HepG2 (cell line): Measurements from ENCODE around the gene PCTP. TPM values are rescaled to one million over a fixed set of nuclear protein-coding genes. Genes with fewer than 3 reads are reported as not detected.
A peak's percentile ranks its signal among the peaks of the same experiment; 100 is the strongest.

Experiments used
- ATAC-seq: fragments of 200-7000 bp; cut with Tn5 transposase; 3 replicates; pipeline ENCODE4 v1.9.1; 2020; ENCODE audit warnings: mild to moderate bottlenecking, moderate library complexity
- BruUV-seq: library from RNA; stranded (reverse); fragments of 400-500 nt; replicated peaks from 2 replicates; lab custom pipeline; 2021; lab: Mats Ljungman, UMichigan
- CTCF ChIA-PET: fragments of 300-600 bp; formaldehyde crosslinking; extraction: SDS; loops from one replicate; lab custom pipeline; 2021; ENCODE audit warnings: low total read pairs, inconsistent platforms, low intra/inter-chr PET ratio; lab: Yijun Ruan, JAX
- POLR2A ChIA-PET: fragments of 350-600 bp; sonication (Branson Sonifier 250); formaldehyde crosslinking; loops from one replicate; lab custom pipeline; 2020; ENCODE audit warnings: antibody characterized with exemption, inconsistent platforms; lab: Yijun Ruan, JAX
- DNase-seq: peaks from one replicate; pipeline ENCODE4 v3.0.0-alpha.2; 2015; ENCODE audit warnings: low spot score
- FAIRE-seq: peaks from 3 replicates; lab custom pipeline; 2011; peaks lifted over from hg19 to GRCh38; lab: Jason Lieb, UNC
- H2AFZ ChIP-seq: one replicate; pipeline ENCODE4 v1.6.1; 2011; ENCODE audit warnings: low read length, inconsistent platforms
- H3K27ac ChIP-seq: fragments of 300-600 bp; 3 replicates; pipeline ENCODE4 v1.8.0; 2011; ENCODE audit warnings: mixed run types, mild to moderate bottlenecking, mixed read lengths, low read length, inconsistent platforms; ENCODE audit not compliant: insufficient read depth; ENCODE audit errors: extremely low read length
- H3K27me3 ChIP-seq, 2 experiments: fragments of 200-600 bp in 1 of 2; 2 replicates in 1 of 2; 3 replicates in 1 of 2; pipeline versions ENCODE4 v1.6.0 to v1.8.0; 2011; ENCODE audit warnings: low read length in 2 of 2, mild to moderate bottlenecking in 2 of 2, moderate library complexity in 2 of 2, inconsistent platforms in 1 of 2; ENCODE audit not compliant: insufficient read depth in 2 of 2, control insufficient read depth in 1 of 2
- H3K36me3 ChIP-seq, 2 experiments: fragments of 200-600 bp in 1 of 2; replicated peaks in 1 of 2; 2 replicates in 1 of 2; 3 replicates in 1 of 2; pipeline versions ENCODE4 v1.5.1 to v1.8.0; 2011; ENCODE audit warnings: low read length in 2 of 2, inconsistent platforms in 1 of 2; ENCODE audit not compliant: insufficient read depth in 2 of 2, control insufficient read depth in 1 of 2
- H3K4me1 ChIP-seq: 2 replicates; pipeline ENCODE4 v1.5.1; 2012; ENCODE audit warnings: low read length, inconsistent platforms; ENCODE audit not compliant: insufficient read depth
- H3K4me2 ChIP-seq: 2 replicates; pipeline ENCODE4 v1.6.0; 2011; ENCODE audit warnings: low read depth, low read length, inconsistent platforms
- H3K4me3 ChIP-seq, 3 experiments: fragments of 200-600 bp in 1 of 3; sonication (generic), shearing (Covaris generic) in 1 of 3; replicated peaks in 1 of 3; 2 replicates each; pipeline ENCODE4 v1.5.1; 2011 to 2016; ENCODE audit warnings: low read length in 3 of 3, inconsistent platforms in 2 of 3, low read depth in 2 of 3, mild to moderate bottlenecking in 2 of 3, control low read depth in 1 of 3, mixed read lengths in 1 of 3; ENCODE audit not compliant: insufficient read depth in 1 of 3
- H3K79me2 ChIP-seq: one replicate; pipeline ENCODE4 v1.6.1; 2011; ENCODE audit warnings: low read length, inconsistent platforms; ENCODE audit not compliant: insufficient read depth
- H3K9ac ChIP-seq: 2 replicates; pipeline ENCODE4 v1.6.0; 2011; ENCODE audit warnings: mild to moderate bottlenecking, low read depth, low read length, inconsistent platforms; ENCODE audit not compliant: insufficient read depth
- H3K9me3 ChIP-seq: 2 replicates; pipeline ENCODE4 v1.5.1; 2012; ENCODE audit warnings: mild to moderate bottlenecking, low read length
- H4K20me1 ChIP-seq: 2 replicates; pipeline ENCODE4 v1.6.0; 2011; ENCODE audit warnings: inconsistent platforms, mild to moderate bottlenecking, low read length, moderate library complexity; ENCODE audit not compliant: insufficient read depth
- CEBPB ChIP-seq: IDR thresholded peaks from 2 replicates; pipeline ENCODE4 v1.6.1; 2011; ENCODE audit warnings: low read depth, low read length, improper control_type of control experiment, borderline replicate concordance
- HNRNPL ChIP-seq: fragments of 200-400 bp; formaldehyde crosslinking; IDR thresholded peaks from 2 replicates; pipeline ENCODE4 v1.6.1; 2017; ENCODE audit warnings: mild to moderate bottlenecking, low read depth, low read length
- NFYC ChIP-seq: IDR thresholded peaks from 2 replicates; pipeline ENCODE4 v1.6.1; 2016; ENCODE audit warnings: missing genetic modification reagents, missing compliant biosample characterization
- PRDM4 ChIP-seq: sonication (generic); formaldehyde crosslinking; IDR thresholded peaks from 2 replicates; pipeline ENCODE4 v1.9.0; 2021; ENCODE audit warnings: missing genetic modification reagents, borderline replicate concordance
- RBM22 ChIP-seq: fragments of 200-400 bp; formaldehyde crosslinking; optimal IDR thresholded peaks from 2 replicates; pipeline ENCODE3; 2017; ENCODE audit warnings: mild to moderate bottlenecking, low read length, moderate library complexity
- SAP130 ChIP-seq: IDR thresholded peaks from 2 replicates; pipeline ENCODE4 v1.6.1; 2016; ENCODE audit warnings: low read depth
- SPEN ChIP-seq: sonication (generic); formaldehyde crosslinking; IDR thresholded peaks from 2 replicates; pipeline ENCODE4 v1.5.1; 2020; ENCODE audit warnings: low read depth, mild to moderate bottlenecking, missing genetic modification reagents
- ZNF280B ChIP-seq: sonication (generic); formaldehyde crosslinking; IDR thresholded peaks from 2 replicates; pipeline ENCODE4 v1.5.0; 2020; ENCODE audit warnings: missing genetic modification reagents, mild to moderate bottlenecking, borderline replicate concordance
- ZNF34 ChIP-seq: sonication (generic); formaldehyde crosslinking; IDR thresholded peaks from 2 replicates; pipeline ENCODE4 v1.4.0; 2020; ENCODE audit warnings: mild to moderate bottlenecking, missing genetic modification reagents, borderline replicate concordance
- ZNF550 ChIP-seq: sonication (generic); formaldehyde crosslinking; IDR thresholded peaks from 2 replicates; pipeline ENCODE4 v1.4.0; 2020; ENCODE audit warnings: mild to moderate bottlenecking, missing genetic modification reagents, borderline replicate concordance
- ZNF564 ChIP-seq: sonication (generic); formaldehyde crosslinking; IDR thresholded peaks from 2 replicates; pipeline ENCODE4 v1.8.1; 2023; ENCODE audit warnings: mild to moderate bottlenecking, missing genetic modification reagents
- whole genome bisulfite sequencing: methylation state at CpG from one replicate; pipeline ENCODE4 v1.1.6; 2017; ENCODE audit warnings: low lambda C conversion rate; 5-methylcytosine and 5-hydroxymethylcytosine counted together
- in situ Hi-C: cut with HindIII; loops from 2 replicates; pipeline ENCODE4 v1.10.0; 2017; ENCODE audit warnings: low pct_unique_long_range_greater_than_20kb; ENCODE audit not compliant: extremely low pct_ligation_motif_present
- intact Hi-C: fragments of 100-400 bp; cut with micrococcal nuclease; formaldehyde crosslinking; loops from one replicate; pipeline ENCODE4 v1.10.0; 2022; ENCODE audit not compliant: unreplicated experiment
- polyA plus RNA-seq, 8 experiments: library from polyadenylated mRNA; depleted of rRNA in 3 of 8; stranded (reverse) in 7 of 8; unstranded in 1 of 8; fragments of >200 nt; fragmentation: Illumina TruSeq in 4 of 8; extraction: Trizol in 4 of 8; gene quantifications; 2 replicates each; pipeline versions ENCODE4 v1.2.1 to v1.2.3, GENCODE V29; 2011 to 2016; ENCODE audit warnings: low read depth in 4 of 8, missing spikeins in 1 of 8, mixed read lengths in 1 of 8; ENCODE audit not compliant: insufficient read depth in 1 of 8
- total RNA-seq, 5 experiments: library from RNA; depleted of rRNA; stranded (reverse); fragments of >200 nt; fragmentation: Illumina TruSeq; extraction: Trizol; gene quantifications; 2 replicates each; pipeline ENCODE4 v1.2.3, GENCODE V29; 2016; ENCODE audit warnings: low read depth in 1 of 5
- TF ChIP-seq, protein P1 (sequence below): IDR thresholded peaks from 2 replicates; pipeline ENCODE4 v1.6.1; 2016; ENCODE audit warnings: low read depth, control low read depth

The PCTP gene
- total and polyA plus RNA-seq, 2 of the 13 experiments (the other 11 are each of a cell fraction or from before 2014, with no cell fraction given) = 37.1 to 50.7 TPM

GRCh38 chr17:55710410-55710809, 40.4 kb upstream of the PCTP start:
- 0 out of 2 replicates have a peak, but pooled peaks have one; percentile 2 for TF ChIP-seq CEBPB
- TF ChIP-seq PRDM4 (CRISPR knock-in tag) = no peak
- H3K4me3 ChIP-seq = no peak overlapping the region
- H3K27me3 ChIP-seq = peaks cover 0 to 2% of the 10 kb centered on the region in 2 experiments; a peak in 3 of 5 replicates
- H3K9me3 ChIP-seq = no peaks in the 10 kb centered on the region
- no peaks in the 10 kb centered on the region for H3K79me2 ChIP-seq
- 41% methylated on average over 3 of the region's 3 CpGs for WGBS
- no peak overlapping the region for H2AFZ ChIP-seq
- ATAC-seq (no peak), FAIRE-seq (no peak), DNase-seq (no peak)
- ChIA-PET POLR2A (no interaction called here), CTCF (no interaction called here)
- intact Hi-C loops = no loop called here
- H4K20me1 ChIP-seq = no peaks in the 10 kb centered on the region
- no peak overlapping the region for H3K4me2 ChIP-seq
- no peak overlapping the region for H3K9ac ChIP-seq
- no TSS peak for BruUV-seq
- H3K27ac ChIP-seq = no peak overlapping the region
- no peaks in the 10 kb centered on the region; the same call in 1 of the 2 replicates for H3K4me1 ChIP-seq
- in situ Hi-C loops = no loop called here
- no peaks in the 10 kb centered on the region for H3K36me3 ChIP-seq

DNA sequence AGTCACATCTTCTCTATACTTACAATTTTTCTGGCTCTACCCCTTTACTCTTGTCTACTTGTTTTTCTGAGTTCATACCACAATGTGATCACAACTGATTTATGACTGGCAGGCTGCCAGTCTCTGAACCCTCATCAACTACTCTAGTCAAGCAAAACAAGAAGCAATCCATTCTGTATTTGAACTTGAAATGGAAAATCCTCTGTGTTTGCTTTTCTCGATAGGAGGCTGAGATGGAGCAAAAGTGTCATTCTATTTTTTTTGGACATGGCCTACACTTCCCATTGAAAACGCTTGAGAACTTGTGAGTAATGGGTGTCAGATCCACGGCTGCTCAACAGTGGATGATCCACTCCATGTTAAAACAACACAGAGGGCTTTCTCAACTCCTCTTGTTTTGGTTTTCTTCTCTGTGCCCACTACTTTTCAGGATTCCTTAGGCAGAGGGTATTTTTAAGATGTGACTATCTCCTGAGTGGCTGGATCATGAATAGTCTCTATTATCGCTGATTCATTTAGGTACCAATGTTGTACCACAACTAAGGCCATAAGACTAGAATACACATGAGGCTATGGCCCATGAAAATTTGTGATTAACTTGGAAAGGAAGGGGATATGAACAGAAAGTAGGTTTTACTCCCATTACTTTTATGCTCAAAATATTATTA, 39.9 kb upstream of the PCTP start:
- no TSS peak for BruUV-seq
- no peaks in the 10 kb centered on the region; the same call in 1 of the 2 replicates for H3K4me1 ChIP-seq
- in situ Hi-C loops = no loop called here
- ATAC-seq (no peak), DNase-seq (no peak), FAIRE-seq (no peak)
- no peak overlapping the region for H3K4me3 ChIP-seq
- WGBS = 36% methylated on average over 4 of the region's 4 CpGs
- H3K27ac ChIP-seq = no peak overlapping the region
- H3K36me3 ChIP-seq = no peaks in the 10 kb centered on the region
- H3K9ac ChIP-seq = no peak overlapping the region
- H3K27me3 ChIP-seq = peaks cover 0 to 2% of the 10 kb centered on the region in 2 experiments; a peak in 3 of 5 replicates
- ChIA-PET CTCF (no interaction called here), POLR2A (no interaction called here)
- intact Hi-C loops = no loop called here
- no peak overlapping the region for H2AFZ ChIP-seq
- no peaks in the 10 kb centered on the region for H3K9me3 ChIP-seq
- no peak overlapping the region for H3K4me2 ChIP-seq
- H3K79me2 ChIP-seq = no peaks in the 10 kb centered on the region
- no peaks in the 10 kb centered on the region for H4K20me1 ChIP-seq
- TF ChIP-seq RBM22 (no peak), HNRNPL (no peak), SPEN (CRISPR knock-in tag) (no peak), ZNF564 (CRISPR knock-in tag) (no peak), ZNF280B (no peak), ZNF34 (CRISPR knock-in tag) (no peak), SAP130 (CRISPR knock-in tag) (no peak), NFYC (CRISPR knock-in tag) (no peak), ZNF550 (CRISPR knock-in tag) (no peak)
- TF ChIP-seq, protein P1, sequence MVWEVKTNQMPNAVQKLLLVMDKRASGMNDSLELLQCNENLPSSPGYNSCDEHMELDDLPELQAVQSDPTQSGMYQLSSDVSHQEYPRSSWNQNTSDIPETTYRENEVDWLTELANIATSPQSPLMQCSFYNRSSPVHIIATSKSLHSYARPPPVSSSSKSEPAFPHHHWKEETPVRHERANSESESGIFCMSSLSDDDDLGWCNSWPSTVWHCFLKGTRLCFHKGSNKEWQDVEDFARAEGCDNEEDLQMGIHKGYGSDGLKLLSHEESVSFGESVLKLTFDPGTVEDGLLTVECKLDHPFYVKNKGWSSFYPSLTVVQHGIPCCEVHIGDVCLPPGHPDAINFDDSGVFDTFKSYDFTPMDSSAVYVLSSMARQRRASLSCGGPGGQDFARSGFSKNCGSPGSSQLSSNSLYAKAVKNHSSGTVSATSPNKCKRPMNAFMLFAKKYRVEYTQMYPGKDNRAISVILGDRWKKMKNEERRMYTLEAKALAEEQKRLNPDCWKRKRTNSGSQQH (CRISPR knock-in tag) = no peak
